H1 (cell line): ENCODE results near the gene MYOM3. TPM values are rescaled to one million over a fixed set of nuclear protein-coding genes. Genes with fewer than 3 reads are reported as not detected.

Experiments
- CTCF ChIA-PET: fragments of 300-600 bp; sonication (Branson Sonifier 250); formaldehyde crosslinking; loops from one replicate; lab custom pipeline; 2021; ENCODE audit not compliant: partially characterized antibody; lab: Charles Lee
- POLR2A ChIA-PET: fragments of 300-600 bp; sonication (Branson Sonifier 250); formaldehyde crosslinking; loops from one replicate; lab custom pipeline; 2021; ENCODE audit warnings: inconsistent platforms; ENCODE audit not compliant: partially characterized antibody; lab: Charles Lee
- DNase-seq, 2 experiments: peaks; one replicate each; pipeline versions ENCODE4 v3.0.0 to v3.0.0-alpha.2; 2010 to 2022; ENCODE audit warnings: low spot score in 2 of 2, low read depth in 1 of 2, mixed read lengths in 1 of 2
- FAIRE-seq: peaks from 2 replicates; lab custom pipeline; 2011; peaks lifted over from hg19 to GRCh38; lab: Jason Lieb, UNC
- H2AFZ ChIP-seq: 2 replicates; pipeline ENCODE4 v1.8.1; 2012; ENCODE audit warnings: low read length, inconsistent platforms
- H2AK5ac ChIP-seq: 2 replicates; pipeline ENCODE4 v1.6.1; 2013; ENCODE audit warnings: low read depth, low read length
- H2BK120ac ChIP-seq: replicated peaks from 2 replicates; pipeline ENCODE3; 2013; ENCODE audit warnings: low read depth, low read length, inconsistent platforms
- H2BK12ac ChIP-seq: 2 replicates; pipeline ENCODE4 v1.6.1; 2013; ENCODE audit warnings: low read depth, low read length
- H2BK15ac ChIP-seq: 2 replicates; pipeline ENCODE4 v1.6.1; 2013; ENCODE audit warnings: low read length
- H2BK20ac ChIP-seq: 2 replicates; pipeline ENCODE4 v1.6.1; 2013; ENCODE audit warnings: low read length
- H2BK5ac ChIP-seq: 2 replicates; pipeline ENCODE4 v1.6.1; 2013; ENCODE audit warnings: low read depth, low read length
- H3K14ac ChIP-seq: 2 replicates; pipeline ENCODE4 v1.6.1; 2013; ENCODE audit warnings: inconsistent platforms; ENCODE audit not compliant: insufficient read length
- H3K18ac ChIP-seq: 2 replicates; pipeline ENCODE4 v1.6.1; 2013; ENCODE audit warnings: low read length; ENCODE audit errors: extremely low read depth
- H3K23ac ChIP-seq: 2 replicates; pipeline ENCODE4 v1.6.1; 2013; ENCODE audit warnings: inconsistent platforms; ENCODE audit not compliant: insufficient read length
- H3K23me2 ChIP-seq: 2 replicates; pipeline ENCODE4 v1.6.1; 2013; ENCODE audit warnings: low read depth, low read length
- H3K27ac ChIP-seq: 2 replicates; pipeline ENCODE4 v1.6.1; 2011; ENCODE audit warnings: low read depth, low read length, inconsistent platforms
- H3K27me3 ChIP-seq, 4 experiments: replicated peaks in 1 of 4; 1 replicate in 1 of 4; 2 replicates in 3 of 4; pipeline versions ENCODE4 v1.6.1 to v1.8.1; 2011 to 2013; ENCODE audit warnings: low read length in 3 of 4, mild to moderate bottlenecking in 3 of 4, inconsistent platforms in 2 of 4, mixed read lengths in 2 of 4, moderate library complexity in 1 of 4; ENCODE audit not compliant: control insufficient read depth in 3 of 4, insufficient read depth in 3 of 4; ENCODE audit errors: extremely low read depth in 1 of 4
- H3K36me3 ChIP-seq, 4 experiments: 2 replicates each; pipeline versions ENCODE4 v1.6.1 to v1.8.1; 2011 to 2013; ENCODE audit warnings: mild to moderate bottlenecking in 4 of 4, low read length in 3 of 4, moderate library complexity in 2 of 4, control low read depth in 1 of 4, inconsistent platforms in 1 of 4; ENCODE audit not compliant: insufficient read depth in 4 of 4, control insufficient read depth in 2 of 4
- H3K4ac ChIP-seq: replicated peaks from 2 replicates; pipeline ENCODE3; 2013; ENCODE audit warnings: low read length, low read depth, mixed read lengths, inconsistent platforms; ENCODE audit not compliant: insufficient read length
- H3K4me1 ChIP-seq, 4 experiments: replicated peaks in 1 of 4; 1 replicate in 1 of 4; 2 replicates in 3 of 4; pipeline versions ENCODE4 v1.6.1 to v1.8.1; 2011 to 2013; ENCODE audit warnings: low read length in 3 of 4, inconsistent platforms in 2 of 4, mixed read lengths in 1 of 4; ENCODE audit not compliant: insufficient read depth in 4 of 4, control insufficient read depth in 3 of 4
- H3K4me2 ChIP-seq, 2 experiments: 2 replicates each; pipeline versions ENCODE4 v1.6.1 to v1.8.1; 2011 to 2013; ENCODE audit warnings: low read depth in 2 of 2, low read length in 2 of 2, control low read depth in 1 of 2, inconsistent platforms in 1 of 2, mild to moderate bottlenecking in 1 of 2; ENCODE audit not compliant: insufficient read depth in 1 of 2
- H3K4me3 ChIP-seq, 4 experiments: fragments of 200-600, 300-600 bp in 1 of 4; sonication (generic), shearing (Covaris generic), sonication (Bioruptor Twin) in 1 of 4; 2 replicates each; pipeline versions ENCODE4 v1.5.1 to v1.8.1; 2011 to 2016; ENCODE audit warnings: low read length in 4 of 4, low read depth in 3 of 4, control low read depth in 2 of 4, inconsistent platforms in 2 of 4, mild to moderate bottlenecking in 2 of 4, mixed read lengths in 1 of 4, moderate library complexity in 1 of 4; ENCODE audit not compliant: insufficient read depth in 2 of 4; ENCODE audit errors: extremely low read depth in 1 of 4
- H3K56ac ChIP-seq: replicated peaks from 2 replicates; pipeline ENCODE3; 2013; ENCODE audit warnings: low read depth, mild to moderate bottlenecking, mixed read lengths, low read length, inconsistent platforms; ENCODE audit not compliant: insufficient read length
- H3K79me1 ChIP-seq: 2 replicates; pipeline ENCODE4 v1.6.1; 2013; ENCODE audit warnings: low read depth, low read length, control low read depth
- H3K79me2 ChIP-seq, 2 experiments: 2 replicates each; pipeline versions ENCODE4 v1.6.1 to v1.8.1; 2012 to 2013; ENCODE audit warnings: low read length in 2 of 2, mild to moderate bottlenecking in 2 of 2, inconsistent platforms in 1 of 2; ENCODE audit not compliant: insufficient read depth in 2 of 2, control insufficient read depth in 1 of 2
- H3K9ac ChIP-seq, 4 experiments: replicated peaks in 1 of 4; 1 replicate in 1 of 4; 2 replicates in 3 of 4; pipeline versions ENCODE4 v1.6.1 to v1.8.1; 2011 to 2013; ENCODE audit warnings: low read depth in 3 of 4, low read length in 3 of 4, control low read depth in 2 of 4, mild to moderate bottlenecking in 2 of 4, moderate library complexity in 2 of 4, inconsistent platforms in 1 of 4; ENCODE audit errors: extremely low read depth in 1 of 4
- H3K9me3 ChIP-seq, 2 experiments: 2 replicates each; pipeline versions ENCODE4 v1.6.1 to v1.8.1; 2012 to 2013; ENCODE audit warnings: mild to moderate bottlenecking in 2 of 2, moderate library complexity in 2 of 2, control low read depth in 1 of 2, inconsistent platforms in 1 of 2, low read depth in 1 of 2, low read length in 1 of 2, mixed read lengths in 1 of 2; ENCODE audit not compliant: insufficient read depth in 2 of 2
- H4K20me1 ChIP-seq, 2 experiments: replicated peaks in 1 of 2; 2 replicates each; pipeline versions ENCODE3 to v1.8.1; 2011 to 2013; ENCODE audit warnings: inconsistent platforms in 2 of 2, low read length in 2 of 2, mild to moderate bottlenecking in 1 of 2; ENCODE audit not compliant: insufficient read depth in 2 of 2, control insufficient read depth in 1 of 2
- H4K5ac ChIP-seq: 2 replicates; pipeline ENCODE4 v1.6.1; 2013; ENCODE audit warnings: low read length, low read depth, mixed read lengths, inconsistent platforms; ENCODE audit not compliant: insufficient read length
- H4K8ac ChIP-seq: 2 replicates; pipeline ENCODE4 v1.8.0; 2013; ENCODE audit warnings: mild to moderate bottlenecking, moderate library complexity, low read length, inconsistent platforms; ENCODE audit not compliant: insufficient read depth; ENCODE audit errors: extremely low read depth
- H4K91ac ChIP-seq: replicated peaks from 2 replicates; pipeline ENCODE3; 2013; ENCODE audit warnings: low read length, mixed read lengths, inconsistent platforms; ENCODE audit not compliant: insufficient read length
- BCL11A ChIP-seq, 2 experiments: IDR thresholded peaks; one replicate each; pipeline ENCODE4 v1.6.1; 2011; ENCODE audit warnings: low read depth in 2 of 2, low read length in 2 of 2, mild to moderate bottlenecking in 2 of 2
- CEBPB ChIP-seq: IDR thresholded peaks from 2 replicates; pipeline ENCODE4 v1.6.1; 2012; ENCODE audit warnings: low read depth, low read length
- CHD2 ChIP-seq: IDR thresholded peaks from 2 replicates; pipeline ENCODE4 v1.6.1; 2012; ENCODE audit warnings: low read length, improper control_type of control experiment
- CTBP2 ChIP-seq: IDR thresholded peaks from 2 replicates; pipeline ENCODE4 v1.7.0; 2011; ENCODE audit warnings: borderline replicate concordance, mild to moderate bottlenecking, moderate library complexity, mixed read lengths, low read length; ENCODE audit not compliant: insufficient read depth, insufficient read length
- HDAC2 ChIP-seq, 2 experiments: fragments of 300-600 bp in 1 of 2; sonication (generic) in 1 of 2; IDR thresholded peaks; 2 replicates each; pipeline ENCODE4 v1.6.1; 2011 to 2012; ENCODE audit warnings: low read depth in 2 of 2, low read length in 2 of 2, mild to moderate bottlenecking in 2 of 2, moderate library complexity in 2 of 2, borderline replicate concordance in 1 of 2, inconsistent platforms in 1 of 2
- MAFK ChIP-seq: IDR thresholded peaks from 2 replicates; pipeline ENCODE4 v1.6.1; 2012; ENCODE audit warnings: low read depth, mild to moderate bottlenecking, improper control_type of control experiment, low read length
- RNF2 ChIP-seq: fragments of 200-900, 300-1000 bp; sonication (generic); IDR thresholded peaks from 2 replicates; pipeline ENCODE4 v1.7.1; 2016; ENCODE audit warnings: borderline replicate concordance, low read depth, mild to moderate bottlenecking, antibody characterized with exemption, low read length; ENCODE audit not compliant: poor library complexity, severe bottlenecking; ENCODE audit errors: missing control alignments
- SIN3A ChIP-seq, 2 experiments: IDR thresholded peaks in 1 of 2; conservative IDR thresholded peaks in 1 of 2; 2 replicates each; pipeline ENCODE4 v1.6.1; 2011 to 2012; ENCODE audit warnings: low read length in 2 of 2, improper control_type of control experiment in 1 of 2, low read depth in 1 of 2, mild to moderate bottlenecking in 1 of 2
- SP1 ChIP-seq: IDR thresholded peaks from 2 replicates; pipeline ENCODE4 v1.6.1; 2011; ENCODE audit warnings: low read depth, low read length
- SP2 ChIP-seq: IDR thresholded peaks from 2 replicates; pipeline ENCODE4 v1.6.1; 2012; ENCODE audit warnings: mild to moderate bottlenecking, low read length, inconsistent platforms
- WGBS, 2 experiments: shearing (Covaris generic) in 1 of 2; methylation state at CpG; one replicate each; pipeline versions ENCODE4 v1.1.6 to v1.1.7; 2013 to 2015; ENCODE audit warnings: low lambda C conversion rate in 2 of 2, mixed read lengths in 2 of 2, inconsistent platforms in 1 of 2, low coverage in 1 of 2, missing lambda C conversion rate in 1 of 2; ENCODE audit not compliant: insufficient replicate concordance in 2 of 2, insufficient coverage in 1 of 2, insufficient read length in 1 of 2; ENCODE audit errors: extremely low coverage in 1 of 2, missing lambda C conversion rate in 1 of 2; 5-methylcytosine and 5-hydroxymethylcytosine counted together
- polyA plus RNA-seq, 7 experiments: library from polyadenylated mRNA; depleted of rRNA in 3 of 7; stranded (reverse) in 5 of 7; unstranded in 2 of 7; fragments of >200 nt in 5 of 7; fragments of 200-250 nt in 2 of 7; gene quantifications; 1 replicate in 5 of 7; 2 replicates in 1 of 7; 4 replicates in 1 of 7; pipeline versions ENCODE4 v1.2.1 to v1.2.3, GENCODE V29; 2011 to 2013; ENCODE audit warnings: missing spikeins in 2 of 7, mixed read lengths in 2 of 7
- total RNA-seq: library from RNA; stranded (reverse); fragmentation: NEBNext Ultra II Directional; extraction: Animal tissue kit (Norgen Biotek cat#: 25700); gene quantifications from 2 replicates; pipeline ENCODE4 v1.2.1, GENCODE V29; 2021

Gene MYOM3
- total and polyA plus RNA-seq, 2 of the 8 experiments (the other 6 are each of a cell fraction or from before 2014, with no cell fraction given), result 0.08 to 0.09 TPM

DNA sequence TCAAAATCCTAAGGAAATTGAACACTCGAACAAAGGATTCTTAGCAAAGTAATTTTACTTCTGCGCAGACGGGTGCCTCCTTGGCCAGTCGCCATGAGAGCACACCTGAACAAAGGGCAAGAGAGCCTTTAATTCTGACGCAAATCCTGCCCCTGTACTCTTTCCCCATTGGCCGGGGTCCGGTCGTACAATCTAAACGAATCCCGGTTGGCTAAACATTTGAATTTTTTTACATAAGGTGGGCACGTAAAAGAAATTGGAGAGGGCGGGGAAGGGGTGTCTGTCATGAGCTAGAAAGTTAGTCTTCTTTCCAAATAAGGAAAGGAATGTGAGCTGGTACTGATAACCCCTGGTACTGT, 39.2 kb upstream of the MYOM3 start:
- peaks cover 0 to 6% (median 1%) of the 10 kb centered on the region in 4 experiments; a peak in 3 of 8 replicates for H3K36me3 ChIP-seq
- no peaks in the 10 kb centered on the region for H3K23me2 ChIP-seq
- peak overlapping the region; percentile 34 to 75 for H3K4me2 ChIP-seq
- no peak overlapping the region for H2AFZ ChIP-seq
- 2% methylated on average over 12 of the region's 12 CpGs; no CpG with 5 or more reads in 1 of the 2 experiments for WGBS, 2 experiments
- H3K18ac ChIP-seq, result no peak overlapping the region
- peak; percentile 89 for FAIRE-seq
- no peaks in the 10 kb centered on the region for H3K79me1 ChIP-seq
- no peaks in the 10 kb centered on the region for H3K9me3 ChIP-seq
- H4K20me1 ChIP-seq, result no peaks in the 10 kb centered on the region
- H3K27ac ChIP-seq, result peak overlapping the region; percentile 98
- H3K56ac ChIP-seq, result no peak overlapping the region
- H4K5ac ChIP-seq, result no peak overlapping the region
- H2AK5ac ChIP-seq, result peak overlapping the region; percentile 84; the same call in 1 of the 2 replicates
- H3K9ac ChIP-seq, result peak overlapping the region; percentile 77 to 91 (median 84)
- CTCF ChIA-PET, result interaction anchor here (0.8 to 10.9 kb wide), 14 partner anchors 8 to 240 kb away, joined by 3 to 85 read pairs (median 6); no protein-coding TSS in a partner anchor
- H2BK20ac ChIP-seq, result no peak overlapping the region
- peak overlapping the region; percentile 98 for H2BK5ac ChIP-seq
- no peak overlapping the region for H3K23ac ChIP-seq
- DNase-seq, result peak; percentile 66 to 89
- H3K27me3 ChIP-seq, result no peaks in the 10 kb centered on the region
- peak overlapping the region; percentile 86; the same call in 1 of the 2 replicates for H2BK12ac ChIP-seq
- H4K91ac ChIP-seq, result no peak overlapping the region
- H3K4me3 ChIP-seq, result peak overlapping the region; percentile 19 to 58 (median 34); a peak in 6 of 8 replicates
- H2BK15ac ChIP-seq, result no peak overlapping the region
- no peak overlapping the region for H3K4ac ChIP-seq
- POLR2A ChIA-PET, result interaction anchor here (0.6 to 7.2 kb wide), 45 partner anchors 10 to 352 kb away, joined by 3 to 82 read pairs (median 4); partner anchors contain the start of genes IFNLR1 and MYOM3
- no peak overlapping the region for H3K14ac ChIP-seq
- no peak overlapping the region for H2BK120ac ChIP-seq
- H3K79me2 ChIP-seq, result peaks cover 0 to 6% of the 10 kb centered on the region in 2 experiments; a peak in 1 of 4 replicates
- peaks cover 3 to 23% (median 15%) of the 10 kb centered on the region in 4 experiments for H3K4me1 ChIP-seq
- no peak overlapping the region for H4K8ac ChIP-seq
- TF ChIP-seq MAFK (no peak), HDAC2 (IDR thresholded peaks at IDR 0.05; ENCODE audit: borderline replicate concordance in 1 of 2, low read depth in 2 of 2, low read length in 2 of 2) (no peak), SIN3A (conservative IDR thresholded peaks at IDR 0.05 in 1 of 2, IDR thresholded peaks at IDR 0.05 in 1 of 2; ENCODE audit: low read depth in 1 of 2, low read length in 2 of 2) (no peak), CHD2 (no peak), CTBP2 (no peak), RNF2 (no peak), CEBPB (peak; percentile 80), BCL11A (IDR thresholded peaks at IDR 0.05; ENCODE audit: low read depth in 2 of 2, low read length in 2 of 2) (no peak), SP2 (no peak), SP1 (peak; percentile 40; the same call in 1 of the 2 replicates)
